Erythroblast (primary cell): Measurements from ENCODE around the gene AKAP3.

Source experiments
- GATA1 ChIP-seq: IDR thresholded peaks from 2 replicates; pipeline ENCODE4 v1.6.1; 2011; ENCODE audit warnings: low read depth, mild to moderate bottlenecking, control low read depth, low read length, moderate library complexity
- POLR2A ChIP-seq: IDR thresholded peaks from 2 replicates; pipeline ENCODE4 v1.6.1; 2011; ENCODE audit warnings: mild to moderate bottlenecking, low read length

DNA sequence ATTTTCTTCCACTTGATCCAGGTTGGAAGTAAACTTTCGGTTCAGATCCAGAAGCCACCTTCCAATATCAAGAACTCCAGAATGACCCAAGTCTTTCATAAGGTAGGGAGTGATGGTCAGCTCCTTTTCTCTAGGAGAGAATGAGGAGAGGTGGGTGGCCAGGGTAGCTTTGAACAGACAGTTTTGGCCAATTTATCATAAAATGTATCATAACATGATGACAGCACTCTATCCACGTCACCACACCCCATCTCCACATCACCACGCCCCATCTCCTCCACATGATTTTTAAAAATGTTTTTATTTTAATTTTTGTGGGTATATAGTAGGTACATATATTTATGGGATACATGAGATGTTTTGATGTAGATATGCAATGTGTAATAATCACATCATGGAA is 59.9 kb downstream of the AKAP3 start:
- no peak for TF ChIP-seq POLR2A
- no peak for TF ChIP-seq GATA1
